ENCODE data around the gene CAMK1D. TPM values are rescaled to one million over a fixed set of nuclear protein-coding genes. Genes with fewer than 3 reads are reported as not detected.
"Not testable (repeated sequence)": the region's sequence is repeated elsewhere in the genome, so short reads cannot be mapped to it uniquely, and the experiment has no call there.

CAMK1D gene
- total and polyA plus RNA-seq, 3 donors from 2014 or later: 10.0 to 14.5 (median 14.0) TPM

DNA sequence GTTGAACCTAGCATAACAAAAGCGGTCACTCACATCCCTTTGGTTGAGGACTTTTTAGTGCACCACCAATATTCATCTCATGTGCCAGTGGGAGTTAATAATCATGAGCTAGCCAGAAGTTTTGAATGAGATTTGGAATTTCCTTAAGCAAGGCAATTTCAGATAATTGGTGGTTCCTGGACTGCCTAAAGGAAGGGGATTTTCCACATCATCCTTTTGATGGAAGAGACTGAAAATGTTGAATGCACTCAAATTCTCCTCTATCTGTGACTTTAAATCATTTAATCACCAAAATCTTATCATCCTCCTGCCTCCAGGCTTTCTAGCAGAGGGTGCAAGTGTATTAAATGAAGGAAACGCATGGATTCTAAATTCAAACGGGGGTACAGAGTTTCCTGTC lies 391.5 kb downstream of the CAMK1D start:
- Histone ChIP-seq H3K4me1 (peaks cover 10% of the 10 kb centered on the region), H3K9me3 (no peaks in the 10 kb centered on the region), H3K36me3 (ENCODE audit: low read depth, missing control alignments) (no peaks in the 10 kb centered on the region), H3K27me3 (no peaks in the 10 kb centered on the region), H3K27ac (no peak overlapping the region), H3K4me3 (no peak overlapping the region)
- intact Hi-C loops (cut with DNase I; ENCODE audit: low total_unique reads): no loop called here
- DNase-seq: no peak
- 58 to 68% methylated on average over 3 of the region's 3 CpGs for WGBS, 2 donors
- TF ChIP-seq POLR2A (IDR thresholded peaks at IDR 0.05): no peak
- TF ChIP-seq, protein P1, sequence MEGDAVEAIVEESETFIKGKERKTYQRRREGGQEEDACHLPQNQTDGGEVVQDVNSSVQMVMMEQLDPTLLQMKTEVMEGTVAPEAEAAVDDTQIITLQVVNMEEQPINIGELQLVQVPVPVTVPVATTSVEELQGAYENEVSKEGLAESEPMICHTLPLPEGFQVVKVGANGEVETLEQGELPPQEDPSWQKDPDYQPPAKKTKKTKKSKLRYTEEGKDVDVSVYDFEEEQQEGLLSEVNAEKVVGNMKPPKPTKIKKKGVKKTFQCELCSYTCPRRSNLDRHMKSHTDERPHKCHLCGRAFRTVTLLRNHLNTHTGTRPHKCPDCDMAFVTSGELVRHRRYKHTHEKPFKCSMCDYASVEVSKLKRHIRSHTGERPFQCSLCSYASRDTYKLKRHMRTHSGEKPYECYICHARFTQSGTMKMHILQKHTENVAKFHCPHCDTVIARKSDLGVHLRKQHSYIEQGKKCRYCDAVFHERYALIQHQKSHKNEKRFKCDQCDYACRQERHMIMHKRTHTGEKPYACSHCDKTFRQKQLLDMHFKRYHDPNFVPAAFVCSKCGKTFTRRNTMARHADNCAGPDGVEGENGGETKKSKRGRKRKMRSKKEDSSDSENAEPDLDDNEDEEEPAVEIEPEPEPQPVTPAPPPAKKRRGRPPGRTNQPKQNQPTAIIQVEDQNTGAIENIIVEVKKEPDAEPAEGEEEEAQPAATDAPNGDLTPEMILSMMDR (IDR thresholded peaks at IDR 0.05): no peak

DNA sequence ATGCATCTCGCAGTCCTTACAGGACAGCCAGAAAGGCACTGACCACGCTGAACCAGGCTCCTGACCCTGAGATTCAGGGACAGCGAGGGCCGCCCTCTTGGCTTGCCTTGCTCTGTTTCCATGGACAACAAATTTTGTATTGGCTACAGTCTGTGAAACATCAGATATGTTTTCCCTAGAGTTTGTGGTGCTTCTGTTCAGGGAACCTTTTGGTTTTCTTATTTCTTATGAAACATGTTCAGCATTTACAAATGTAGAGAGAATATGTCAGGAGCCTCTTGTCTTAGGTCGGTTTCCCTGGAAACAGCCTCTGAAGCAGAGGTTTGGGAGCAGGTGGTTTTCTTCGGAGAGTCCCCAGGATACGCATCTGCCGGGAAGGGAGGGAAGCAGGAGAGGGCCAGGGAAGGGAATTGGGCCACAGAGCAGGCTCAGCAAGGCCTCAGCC lies 392.0 kb downstream of the CAMK1D start:
- 49 to 64% methylated on average over 8 of the region's 8 CpGs for WGBS, 2 donors
- Histone ChIP-seq H3K36me3 (ENCODE audit: low read depth, missing control alignments) (no peaks in the 10 kb centered on the region), H3K27ac (no peak overlapping the region), H3K4me3 (no peak overlapping the region), H3K4me1 (peaks cover 10% of the 10 kb centered on the region), H3K9me3 (no peaks in the 10 kb centered on the region), H3K27me3 (no peaks in the 10 kb centered on the region)
- intact Hi-C loops (cut with DNase I; ENCODE audit: low total_unique reads): no loop called here
- peak; percentile 37 for DNase-seq
- no peak for TF ChIP-seq POLR2A (IDR thresholded peaks at IDR 0.05)
- TF ChIP-seq, protein P1 (IDR thresholded peaks at IDR 0.05): no peak

DNA sequence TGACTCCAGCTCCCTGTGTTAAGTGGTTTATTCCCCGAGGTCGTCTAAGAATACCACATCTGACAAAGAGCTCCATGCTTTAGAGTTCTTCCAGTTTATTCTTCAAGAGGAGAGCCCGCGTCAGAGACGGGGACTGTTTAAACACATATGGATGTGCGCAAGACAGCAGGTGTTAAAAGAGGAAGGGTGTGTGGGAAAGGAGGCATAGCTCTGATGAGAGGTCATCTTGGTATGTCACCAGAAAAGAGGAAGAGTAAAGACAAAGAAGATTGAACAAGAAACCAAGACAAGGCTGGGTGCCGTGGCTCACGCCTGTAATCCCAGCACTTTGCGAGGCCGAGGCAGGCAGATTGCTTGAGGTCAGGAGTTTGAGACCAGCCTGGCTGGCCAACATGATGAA lies 393.4 kb downstream of the CAMK1D start:
- intact Hi-C loops (cut with DNase I; ENCODE audit: low total_unique reads): no loop called here
- H3K36me3 ChIP-seq (ENCODE audit: low read depth, missing control alignments): no peaks in the 10 kb centered on the region
- no peak for DNase-seq
- TF ChIP-seq, protein P1 (IDR thresholded peaks at IDR 0.05): no peak
- no peak for TF ChIP-seq POLR2A (IDR thresholded peaks at IDR 0.05)
- peaks cover 10% of the 10 kb centered on the region for H3K4me1 ChIP-seq
- no peaks in the 10 kb centered on the region for H3K27me3 ChIP-seq
- H3K27ac ChIP-seq: no peak overlapping the region
- 90 to 91% methylated on average over 10 of the region's 10 CpGs for whole genome bisulfite sequencing, 2 donors
- no peaks in the 10 kb centered on the region for H3K9me3 ChIP-seq
- H3K4me3 ChIP-seq: no peak overlapping the region

DNA sequence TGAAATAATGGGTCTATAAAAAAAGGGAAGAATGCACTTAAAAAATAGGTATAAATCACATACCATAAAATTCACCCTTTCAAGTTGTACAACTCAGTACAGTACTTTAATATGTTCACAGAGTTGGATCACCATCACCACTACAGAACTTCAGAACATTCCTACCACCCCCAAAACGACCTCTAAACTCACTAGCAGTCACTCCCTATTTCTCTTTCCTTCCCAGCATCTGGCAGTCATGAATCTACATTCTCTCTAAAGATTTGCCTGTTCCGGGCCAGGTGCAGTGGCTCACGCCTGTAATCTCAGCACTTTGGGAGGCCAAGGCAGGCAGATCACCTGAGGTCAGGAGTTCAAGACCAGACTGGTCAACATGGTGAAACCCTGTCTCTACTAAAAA lies 394.1 kb downstream of the CAMK1D start:
- 64 to 74% methylated on average over 3 of the region's 3 CpGs for WGBS, 2 donors
- peaks cover 10% of the 10 kb centered on the region for H3K4me1 ChIP-seq
- intact Hi-C loops (cut with DNase I; ENCODE audit: low total_unique reads); H3K27me3 ChIP-seq; H3K9me3 ChIP-seq; DNase-seq; H3K4me3 ChIP-seq; H3K27ac ChIP-seq; H3K36me3 ChIP-seq (ENCODE audit: low read depth, missing control alignments): not testable (repeated sequence)

- 90% methylated on average over 4 of the region's 4 CpGs for WGBS, 2 donors
- TF ChIP-seq, protein P1 (IDR thresholded peaks at IDR 0.05): no peak
- no peak for TF ChIP-seq POLR2A (IDR thresholded peaks at IDR 0.05)
These were observed 394.6 kb downstream of the CAMK1D start for GRCh38 chr10:12743941-12744340.

More at GRCh38 chr10:12743941-12744340, 394.6 kb downstream of the CAMK1D start:
- intact Hi-C loops (cut with DNase I; ENCODE audit: low total_unique reads): no loop called here
- Histone ChIP-seq H3K27ac (no peak overlapping the region), H3K9me3 (no peaks in the 10 kb centered on the region), H3K27me3 (no peaks in the 10 kb centered on the region), H3K36me3 (ENCODE audit: low read depth, missing control alignments) (no peaks in the 10 kb centered on the region), H3K4me3 (no peak overlapping the region), H3K4me1 (peaks cover 10% of the 10 kb centered on the region)
- DNase-seq: no peak

Measured in testis (tissue), 3 donors.